Pancreas (tissue), 10 donors: ENCODE results near the gene TMEM147. TPM values are rescaled to one million over a fixed set of nuclear protein-coding genes. Genes with fewer than 3 reads are reported as not detected.

Source experiments
- ATAC-seq, 4 donors: fragments of 200-7000 bp; cut with Tn5 transposase; one replicate each; pipeline versions ENCODE4 v1.8.0 to v1.9.1; 2020; ENCODE audit warnings: mild to moderate bottlenecking in 4 of 4, moderate library complexity in 4 of 4
- DNase-seq, 6 donors: peaks; one replicate each; pipeline ENCODE4 v3.0.0-alpha.2; 2020
- FAIRE-seq: peaks from 2 replicates; lab custom pipeline; 2012; peaks lifted over from hg19 to GRCh38; lab: Jason Lieb, UNC
- H3K27ac ChIP-seq, 4 donors: fragments of 200-600 bp; sonication (generic); 1 replicate in 3 of 4; 2 replicates in 1 of 4; pipeline versions ENCODE4 v1.5.0 to v1.8.0; 2020
- H3K27me3 ChIP-seq, 4 donors: fragments of 200-600 bp; one replicate each; pipeline ENCODE4 v1.8.0; 2021
- H3K36me3 ChIP-seq, 3 donors: fragments of 200-600 bp; sonication (generic) in 1 of 3; one replicate each; pipeline versions ENCODE4 v1.5.0 to v1.8.0; 2020 to 2021
- H3K4me1 ChIP-seq, 3 donors: fragments of 200-600 bp; one replicate each; pipeline ENCODE4 v1.8.0; 2021
- H3K4me3 ChIP-seq, 4 donors: fragments of 200-600 bp; sonication (generic) in 2 of 4; one replicate each; pipeline versions ENCODE4 v1.5.0 to v1.8.0; 2020 to 2021
- H3K9me3 ChIP-seq, 4 donors: fragments of 200-600 bp; one replicate each; pipeline ENCODE4 v1.8.0; 2021
- CTCF ChIP-seq, 4 donors: fragments of 200-600 bp; sonication (generic) in 3 of 4; IDR thresholded peaks; one replicate each; pipeline versions ENCODE4 v1.5.0 to v1.8.0; 2021; ENCODE audit warnings: antibody characterized with exemption in 4 of 4
- WGBS, 2 donors: extraction: QIAGEN DNeasy Blood & Tissue Kit; methylation state at CpG; one replicate each; pipeline ENCODE4 v1.1.7; 2013; 5-methylcytosine and 5-hydroxymethylcytosine counted together
- intact Hi-C, 3 donors: fragments of 100-400 bp; cut with DNase I; formaldehyde crosslinking; loops; one replicate each; pipeline versions ENCODE4 v1.11.1 to v1.14.2; 2022
- polyA plus RNA-seq, 2 donors: library from polyadenylated mRNA; stranded (reverse); fragments of 200-250 nt; gene quantifications; one replicate each; pipeline ENCODE4 v1.2.3, GENCODE V29; 2013
- total RNA-seq, 6 donors: library from RNA; stranded (reverse); fragmentation: NEBNext Ultra II Directional in 4 of 6; extraction: Animal tissue kit (Norgen Biotek cat#: 25700) in 4 of 6; gene quantifications; one replicate each; pipeline versions ENCODE4 v1.2.1 to v1.2.4, GENCODE V29; 2021 to 2023
- donor health status: healthy with polysubstance abuse.
- donor health status: DM: no; HTN: no; CAD: no; lungs with moderate emphysema.
- donor health status: DM: no; HTN: no; CAD: no.
- donor health status: control.
- donor health status: control.
- donor health status: Bipolar disorder and iron deficiency.
- donor health status: DM: yes; HTN: yes; CAD: no.
- donor health status: DM: no; HTN: no; CAD: no.
- donor health status: DM: no; HTN: no; CAD: no.
- donor health status: DM: yes; HTN: yes; CAD: no.

The TMEM147 gene
- total and polyA plus RNA-seq, 8 donors, result 44.3 to 91.1 (median 56.5) TPM

GRCh38 chr19:35549174-35549788 is 3.9 kb downstream of the TMEM147 start:
- WGBS, 2 donors, result 14 to 15% methylated on average over 6 of the region's 6 CpGs
- H3K27ac ChIP-seq, result no peak overlapping the region
- H3K4me1 ChIP-seq, result peaks cover 0 to 16% (median 4%) of the 10 kb centered on the region in 3 donors
- ATAC-seq, result peak; percentile 51 to 67 (median 62)
- FAIRE-seq, result no peak
- TF ChIP-seq CTCF (IDR thresholded peaks at IDR 0.05), result peak; percentile 57 to 89 (median 82)
- intact Hi-C loops, result loop anchor here in 2 of 3 donors (5.0 to 10.0 kb wide), 3 partner anchors 38 to 176 kb away; partner anchors contain the start of gene PMIS2 (in 1 of the 2)
- H3K36me3 ChIP-seq, result no peaks in the 10 kb centered on the region
- H3K4me3 ChIP-seq, result no peak overlapping the region
- peak in 3 of 6 donors; percentile 67 to 76 (median 72) for DNase-seq
- no peaks in the 10 kb centered on the region for H3K9me3 ChIP-seq
- no peaks in the 10 kb centered on the region for H3K27me3 ChIP-seq

DNA sequence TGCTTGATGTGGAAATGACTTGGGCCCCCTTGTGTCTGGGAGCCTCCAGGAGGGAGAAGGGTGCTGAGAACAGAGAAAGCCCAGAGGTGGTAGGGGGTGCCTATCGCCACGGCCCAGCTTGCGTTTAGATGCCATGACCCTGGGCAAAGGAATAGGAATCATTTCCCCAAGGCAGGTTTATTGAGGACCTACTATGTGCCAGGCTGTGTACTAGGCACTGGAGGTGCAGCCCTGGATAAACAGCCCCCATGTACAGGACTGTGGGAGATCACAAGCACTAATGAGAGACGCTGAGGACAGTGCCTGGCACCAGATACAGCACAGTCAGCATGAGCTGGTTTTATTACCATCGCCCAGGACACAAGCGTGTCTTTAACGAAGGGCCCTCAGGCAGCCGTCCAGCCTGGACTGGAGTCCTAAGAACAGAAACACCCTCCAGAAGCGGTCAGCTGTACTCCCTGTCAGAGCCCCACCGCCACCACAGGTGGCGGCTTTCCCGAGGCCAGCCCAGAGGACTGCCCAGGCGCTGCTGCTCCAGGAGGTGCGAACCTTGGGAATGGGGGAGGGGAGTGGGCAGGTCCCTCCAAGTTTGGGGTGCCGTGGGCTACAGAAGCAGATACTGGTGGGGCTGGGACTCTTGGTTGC is 4.6 kb downstream of the TMEM147 start:
- no peaks in the 10 kb centered on the region for H3K27me3 ChIP-seq
- no peak overlapping the region for H3K4me3 ChIP-seq
- intact Hi-C loops, result loop anchor here in 2 of 3 donors (5.0 to 10.0 kb wide), 3 partner anchors 37 to 175 kb away; partner anchors contain the start of gene PMIS2 (in 1 of the 2)
- no peaks in the 10 kb centered on the region for H3K9me3 ChIP-seq
- peak in 5 of 6 donors; percentile 80 to 93 (median 86) for DNase-seq
- 40 to 48% methylated on average over 15 of the region's 15 CpGs for WGBS, 2 donors
- H3K27ac ChIP-seq, result peak overlapping the region in 2 of 4 donors; percentile 31 to 53
- no peak for FAIRE-seq
- ATAC-seq, result peak; percentile 69 to 77 (median 72)
- H3K4me1 ChIP-seq, result peaks cover 0 to 12% (median 4%) of the 10 kb centered on the region in 3 donors
- no peaks in the 10 kb centered on the region for H3K36me3 ChIP-seq
- no peak for TF ChIP-seq CTCF (IDR thresholded peaks at IDR 0.05)

GRCh38 chr19:35551091-35551810 is 5.8 kb downstream of the TMEM147 start:
- no peaks in the 10 kb centered on the region for H3K9me3 ChIP-seq
- no peak for TF ChIP-seq CTCF (IDR thresholded peaks at IDR 0.05)
- H3K4me1 ChIP-seq, result peaks cover 0 to 9% (median 4%) of the 10 kb centered on the region in 3 donors
- peak in 1 of 6 donors; percentile 44 for DNase-seq
- no peak overlapping the region for H3K27ac ChIP-seq
- no peak for ATAC-seq
- H3K36me3 ChIP-seq, result no peaks in the 10 kb centered on the region
- intact Hi-C loops, result no loop called here
- H3K27me3 ChIP-seq, result no peaks in the 10 kb centered on the region
- 66% methylated on average over 21 of the region's 21 CpGs for WGBS, 2 donors
- no peak for FAIRE-seq
- H3K4me3 ChIP-seq, result no peak overlapping the region

DNA sequence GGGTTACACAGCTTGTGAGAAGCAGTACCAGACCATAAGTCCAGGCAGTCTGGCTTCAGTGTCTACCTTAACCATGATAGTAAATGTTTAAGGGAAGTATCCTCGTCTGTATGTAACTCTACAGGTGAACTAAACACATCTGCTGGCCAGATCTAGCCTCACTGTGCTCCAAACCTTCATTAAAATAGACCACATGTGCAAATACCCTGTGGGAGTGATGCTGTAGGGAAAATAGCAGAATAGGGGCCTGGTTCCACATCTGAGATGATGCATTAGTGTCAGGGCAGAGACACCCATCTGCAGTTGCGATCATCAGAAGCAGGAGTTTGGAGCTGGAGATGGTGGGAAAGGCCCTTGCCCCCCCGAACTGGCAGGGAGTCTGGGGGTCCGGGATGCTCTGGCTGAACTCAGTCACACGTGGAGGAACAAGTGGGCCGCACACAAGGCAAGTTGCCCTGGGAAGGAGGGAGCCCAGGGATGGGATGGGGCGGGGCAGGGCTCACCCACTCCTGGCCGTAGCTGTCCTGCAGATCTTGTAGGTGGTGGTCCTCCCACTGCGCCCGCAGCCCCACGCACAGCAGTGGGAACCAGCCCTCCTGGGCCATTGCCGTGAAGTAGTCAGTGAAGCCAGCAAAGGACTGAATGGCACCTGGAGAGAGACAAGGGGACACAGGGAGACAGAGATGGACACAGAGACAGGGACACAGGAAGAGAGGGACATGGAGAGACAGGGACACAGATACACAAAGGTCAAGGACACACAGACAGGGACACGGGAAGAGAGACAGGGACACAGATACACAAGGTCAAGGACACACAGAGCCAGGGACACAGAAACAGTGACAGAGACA is 7.3 kb downstream of the TMEM147 start:
- Histone ChIP-seq H3K27me3 (no peaks in the 10 kb centered on the region), H3K4me1 (peaks cover 0 to 3% (median 0%) of the 10 kb centered on the region in 3 donors), H3K9me3 (no peaks in the 10 kb centered on the region), H3K36me3 (no peaks in the 10 kb centered on the region), H3K4me3 (no peak overlapping the region), H3K27ac (no peak overlapping the region)
- ATAC-seq (no peak), FAIRE-seq (no peak), DNase-seq (no peak)
- 72 to 75% methylated on average over 13 of the region's 13 CpGs for WGBS, 2 donors
- TF ChIP-seq CTCF (IDR thresholded peaks at IDR 0.05), result no peak
- intact Hi-C loops, result no loop called here
